IPS-NIHi11 (cell line): Measurements from ENCODE around the gene KDSR.

Experiments
- DNase-seq: peaks from one replicate; pipeline ENCODE4 v3.0.0; 2012; ENCODE audit warnings: mixed read lengths, low spot score

Gene KDSR, protein sequence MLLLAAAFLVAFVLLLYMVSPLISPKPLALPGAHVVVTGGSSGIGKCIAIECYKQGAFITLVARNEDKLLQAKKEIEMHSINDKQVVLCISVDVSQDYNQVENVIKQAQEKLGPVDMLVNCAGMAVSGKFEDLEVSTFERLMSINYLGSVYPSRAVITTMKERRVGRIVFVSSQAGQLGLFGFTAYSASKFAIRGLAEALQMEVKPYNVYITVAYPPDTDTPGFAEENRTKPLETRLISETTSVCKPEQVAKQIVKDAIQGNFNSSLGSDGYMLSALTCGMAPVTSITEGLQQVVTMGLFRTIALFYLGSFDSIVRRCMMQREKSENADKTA

DNA sequence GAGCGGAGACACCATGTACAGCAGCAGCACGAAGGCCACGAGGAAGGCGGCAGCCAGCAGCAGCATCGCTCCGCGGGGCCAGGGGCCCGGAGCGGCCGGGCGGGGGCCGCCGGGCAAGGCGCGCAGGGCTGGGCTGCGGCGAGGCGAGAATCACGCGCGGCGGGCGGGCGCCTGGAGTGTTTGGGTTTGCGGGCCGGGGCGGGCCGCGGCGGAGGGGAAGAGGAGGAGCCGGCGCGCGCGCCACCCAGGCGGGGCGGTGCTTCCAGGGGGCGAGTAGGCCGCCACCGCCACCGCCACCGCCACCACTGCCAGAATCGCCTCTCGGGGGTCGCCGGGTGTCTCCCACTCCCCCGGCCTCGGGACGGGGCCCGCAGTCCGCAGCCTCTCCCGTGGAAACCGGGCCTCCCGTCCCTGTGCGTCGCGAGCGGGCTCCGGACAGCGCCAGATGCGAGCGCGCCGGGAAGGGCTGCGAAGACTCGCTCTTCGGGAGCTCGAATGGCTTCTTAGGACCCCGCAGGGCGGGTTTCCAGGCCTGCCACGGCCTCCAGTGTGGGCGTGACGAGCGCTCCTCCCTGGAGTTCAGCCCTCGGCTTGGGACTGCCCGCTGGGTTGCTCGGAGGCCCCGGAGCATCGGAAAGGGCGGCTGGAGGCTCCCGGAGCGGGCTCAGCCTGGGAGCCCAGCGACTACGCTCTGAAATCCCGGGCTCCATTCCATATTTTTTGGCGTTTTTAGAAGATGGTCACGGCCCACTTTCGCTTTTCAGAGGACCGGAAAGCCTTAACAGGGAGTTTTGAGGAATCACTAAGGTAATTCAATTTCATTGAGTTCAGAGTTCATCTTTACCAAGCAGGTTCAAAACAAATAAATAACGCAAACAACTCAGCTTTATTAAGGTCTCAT is at the start of gene KDSR:
Gene KDSR (minus strand): TSS at position 154 of the 901 bp plus-strand sequence. CDS start 88 bp downstream, at position 66.
- DNase-seq = peak; percentile 94

DNA sequence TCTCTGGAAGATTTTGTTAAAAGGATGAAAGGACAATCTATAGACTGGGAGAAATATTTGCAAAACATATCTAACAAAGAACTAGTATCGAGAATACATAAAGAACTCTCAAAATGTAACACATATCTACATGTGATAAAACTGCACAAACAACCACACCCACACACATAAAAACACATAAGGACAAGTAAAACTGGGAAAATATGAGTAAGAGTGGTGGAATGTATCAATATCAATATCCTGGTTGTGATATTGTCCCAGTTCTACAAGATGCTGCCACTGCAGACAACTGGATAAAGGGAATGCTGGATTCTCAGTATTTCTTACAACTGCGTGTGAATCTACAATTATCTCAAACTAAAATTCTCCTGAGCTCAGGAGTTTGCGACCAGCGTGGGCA is 45.9 kb upstream of the KDSR start:
- no peak for DNase-seq

DNA sequence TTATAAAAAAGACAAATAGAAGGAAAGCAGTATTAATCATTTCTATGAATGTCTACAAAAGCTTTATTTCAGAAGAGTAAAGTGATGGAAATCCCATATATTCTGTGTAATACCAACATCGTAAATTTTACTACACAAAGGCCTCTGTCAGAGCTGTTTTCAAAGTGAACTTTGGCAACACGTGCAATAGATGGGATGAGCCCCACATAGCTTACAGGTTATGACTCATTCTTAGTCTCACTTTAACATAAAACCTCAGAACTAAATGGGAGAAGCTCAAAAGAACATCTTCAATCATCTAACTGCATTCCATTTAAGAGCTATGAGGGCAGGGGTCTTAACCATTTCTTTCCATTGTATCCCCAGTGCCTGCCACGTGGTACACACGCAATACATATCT is 43.8 kb upstream of the KDSR start:
- DNase-seq = no peak

DNA sequence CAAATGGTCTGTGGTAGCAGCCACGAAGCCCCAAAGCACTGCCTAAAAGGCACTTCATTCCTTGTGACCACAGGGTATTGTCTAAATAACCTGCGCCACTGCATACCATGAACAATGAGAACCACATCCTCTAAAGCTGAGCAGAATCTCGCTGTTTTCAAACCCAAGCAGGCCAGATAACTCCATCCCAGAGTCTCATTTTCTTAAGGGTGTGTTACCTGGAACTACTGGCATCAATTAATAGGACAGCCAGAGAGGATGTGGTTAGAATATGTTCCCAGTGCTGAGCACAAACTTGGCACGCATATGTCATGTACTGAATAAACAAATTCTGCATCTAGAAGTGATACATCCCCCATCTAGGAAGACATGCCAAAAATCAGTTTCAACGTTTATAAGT is 42.3 kb upstream of the KDSR start:
- no peak for DNase-seq

DNA sequence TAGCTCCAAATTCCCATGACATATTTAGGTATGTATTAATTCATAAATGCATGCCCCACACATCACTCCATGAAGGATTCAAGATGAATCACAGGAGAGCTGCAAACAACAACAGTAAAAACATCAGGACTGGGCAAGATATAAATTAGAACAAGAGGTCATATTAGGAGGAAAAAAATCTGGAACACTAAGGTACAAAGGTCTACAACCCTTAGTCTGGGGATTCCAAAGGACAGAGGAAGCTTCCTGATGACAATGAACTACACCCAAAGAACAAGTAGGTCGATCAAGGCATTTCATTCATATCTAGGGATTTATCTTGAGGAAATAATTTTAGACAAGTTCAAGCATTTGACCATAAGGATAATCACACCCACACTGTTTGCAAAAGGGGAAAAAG is 40.7 kb upstream of the KDSR start:
- DNase-seq = no peak

DNA sequence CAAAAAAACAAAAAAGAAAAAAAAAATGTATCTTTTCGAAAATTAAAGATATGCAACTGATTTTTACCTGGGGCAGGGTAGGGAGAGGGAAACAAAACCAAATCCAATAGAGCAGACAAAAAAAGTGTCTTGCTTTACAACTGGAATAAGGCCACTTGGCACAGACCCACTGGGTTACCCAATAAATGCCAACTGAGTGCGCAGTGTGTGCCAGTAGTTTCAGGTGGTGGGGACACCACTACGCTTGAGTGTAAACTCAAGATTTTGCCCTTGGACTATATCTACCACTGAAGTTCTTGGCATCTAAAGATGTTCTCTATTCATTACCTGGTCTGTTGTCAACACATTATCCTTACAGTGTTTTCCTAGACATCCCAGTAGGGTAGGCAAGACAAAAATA is 39.0 kb upstream of the KDSR start:
- DNase-seq = no peak

DNA sequence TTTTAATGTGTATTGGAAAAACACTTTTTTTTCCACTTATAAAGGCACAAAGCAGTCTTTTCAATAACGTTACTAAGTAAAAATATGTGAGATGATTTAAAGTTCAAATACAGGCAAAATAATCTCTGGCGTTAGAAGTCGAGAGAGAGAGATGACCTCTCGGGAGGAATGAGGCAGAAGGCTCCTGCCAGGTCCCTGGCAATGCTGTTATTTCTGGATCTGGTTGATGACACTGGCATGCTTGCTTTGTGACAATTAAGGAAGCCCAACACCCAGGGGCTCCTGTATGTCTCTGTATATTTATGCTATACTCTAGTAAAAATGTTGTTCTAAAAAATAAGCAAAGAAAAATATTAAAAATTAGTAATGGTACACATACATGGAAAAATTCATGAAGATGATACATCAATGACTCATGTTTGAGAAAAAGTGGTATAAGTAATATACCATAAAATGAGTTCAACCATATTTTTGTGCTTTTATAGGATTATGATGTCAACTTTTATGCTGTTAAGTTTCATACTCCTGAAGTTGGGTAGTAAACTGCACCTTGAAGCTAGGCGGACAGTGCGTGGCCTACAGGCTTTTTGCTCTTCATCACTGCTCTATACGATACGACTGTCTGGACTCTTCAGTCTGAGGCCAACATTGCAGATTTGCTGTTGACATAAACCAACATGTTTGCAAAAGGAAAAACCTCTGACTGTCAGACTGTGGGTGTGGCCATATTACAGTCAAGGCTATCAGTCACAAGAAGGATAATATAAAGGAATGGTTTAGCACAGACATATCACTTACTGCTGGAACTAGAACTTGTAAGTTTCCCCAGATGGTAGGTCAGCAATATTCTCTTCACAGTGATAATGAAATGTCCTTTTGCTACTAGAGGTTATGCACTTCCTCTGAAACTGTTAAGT is 35.5 kb upstream of the KDSR start:
- no peak for DNase-seq

DNA sequence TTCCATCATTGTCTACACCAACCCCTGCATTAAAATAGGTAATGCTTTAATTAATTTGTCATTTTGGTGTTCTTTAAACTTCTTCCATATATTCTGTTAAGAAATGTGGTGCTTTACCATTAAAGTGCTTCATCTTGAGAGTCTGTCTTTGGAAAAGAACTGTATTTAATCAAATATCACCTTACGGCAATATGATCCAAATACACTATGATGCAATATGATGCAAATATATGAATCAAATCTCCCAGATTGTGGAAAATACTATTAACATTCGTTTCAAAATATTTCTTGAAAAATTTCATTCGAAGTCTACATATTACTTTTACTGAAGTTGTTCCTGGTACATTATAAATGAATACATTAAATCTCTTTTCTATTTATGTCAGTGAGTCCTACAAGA is 32.3 kb upstream of the KDSR start:
- no peak for DNase-seq

DNA sequence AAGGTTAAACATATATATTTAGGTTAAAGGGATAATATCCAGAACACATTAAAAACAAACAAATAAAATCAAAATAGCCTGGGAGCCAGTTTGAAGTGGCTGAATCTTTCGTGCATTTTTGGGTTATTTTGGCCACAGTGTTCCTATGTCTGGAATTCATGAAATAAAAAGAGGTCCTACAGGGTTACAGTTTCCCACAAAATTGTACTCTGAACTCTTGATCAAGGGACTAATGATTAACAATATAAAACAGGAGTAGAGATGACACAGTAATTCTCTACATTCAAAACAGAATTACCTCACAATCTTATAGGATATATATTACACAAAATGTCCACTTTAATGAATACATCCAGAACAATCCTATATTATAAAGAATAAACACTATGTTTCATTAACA is 30.3 kb upstream of the KDSR start:
- no peak for DNase-seq

DNA sequence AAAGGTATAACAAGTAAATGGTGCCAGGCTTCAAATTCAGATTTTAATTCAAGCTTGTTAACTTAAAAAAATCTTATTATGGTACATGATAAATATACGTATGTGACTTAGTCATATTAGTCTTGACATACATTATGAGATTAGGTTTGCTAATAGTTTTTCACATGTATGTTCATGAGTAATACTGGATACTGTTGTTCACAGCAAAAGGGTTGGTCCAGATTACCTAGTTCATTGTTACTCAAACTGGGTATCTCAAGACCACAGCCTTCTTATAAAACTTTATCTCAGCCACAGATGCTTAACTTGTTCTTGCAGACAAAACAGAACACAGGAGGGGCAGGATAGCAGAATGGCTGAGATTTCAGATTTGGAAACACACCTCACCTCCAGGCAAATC is 28.5 kb upstream of the KDSR start:
- DNase-seq = no peak

DNA sequence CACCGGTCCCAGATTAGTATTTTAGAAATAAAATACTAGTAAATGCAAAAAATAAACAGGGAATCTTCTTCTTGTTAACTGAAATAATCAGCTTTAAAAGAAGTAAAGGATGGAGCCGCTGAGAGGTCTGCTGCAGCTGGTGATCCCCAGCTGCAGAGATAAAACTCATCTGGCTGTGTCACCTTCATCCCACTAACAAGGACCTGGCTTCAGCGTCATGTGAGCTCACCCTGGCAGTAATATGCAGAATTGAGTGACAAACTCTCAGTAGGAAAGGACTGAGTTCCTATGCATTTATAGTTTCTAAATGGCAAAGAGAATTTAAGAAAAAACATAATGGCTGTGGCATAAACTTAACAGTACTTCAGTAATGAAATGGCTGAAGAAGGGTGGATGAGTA is 27.9 kb upstream of the KDSR start:
- DNase-seq = no peak

DNA sequence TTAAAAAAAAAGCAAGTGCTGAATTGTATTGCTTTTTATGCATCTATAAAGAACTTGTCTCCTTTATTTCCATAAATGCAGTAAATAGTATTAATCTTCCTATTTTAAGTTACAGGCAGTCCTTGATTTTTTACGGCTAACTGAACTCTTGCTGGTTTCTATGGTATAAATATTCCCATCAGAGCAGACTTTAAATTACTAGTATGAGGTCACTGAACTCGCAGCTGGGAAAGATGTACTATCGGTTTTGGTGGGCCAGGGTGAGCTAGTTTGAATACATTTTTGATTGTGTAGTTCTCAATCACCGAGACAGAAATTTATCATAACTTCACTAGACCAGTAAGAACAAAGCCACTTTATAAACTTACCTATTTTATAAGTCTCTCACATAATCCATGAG is 20.9 kb upstream of the KDSR start:
- DNase-seq = no peak

DNA sequence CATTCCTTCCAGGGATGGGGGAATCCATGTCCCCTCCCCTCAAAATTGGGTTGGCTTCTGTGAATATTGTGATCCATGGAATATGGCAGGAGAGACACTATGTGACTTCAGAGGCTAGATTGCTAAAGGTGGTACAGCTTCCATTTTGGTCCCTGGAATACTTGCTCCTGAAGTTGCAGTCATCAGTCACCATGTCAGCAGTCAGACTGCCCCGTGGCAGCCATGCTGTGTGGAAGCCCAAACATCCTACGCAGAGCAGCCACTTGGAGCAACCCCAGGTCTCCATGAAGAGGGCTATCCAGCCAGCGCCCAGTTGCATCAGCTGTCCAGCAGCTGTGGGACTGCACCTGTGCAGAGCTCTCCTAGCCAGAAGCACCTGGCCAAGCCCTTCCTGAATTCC is 15.8 kb upstream of the KDSR start:
- no peak for DNase-seq

DNA sequence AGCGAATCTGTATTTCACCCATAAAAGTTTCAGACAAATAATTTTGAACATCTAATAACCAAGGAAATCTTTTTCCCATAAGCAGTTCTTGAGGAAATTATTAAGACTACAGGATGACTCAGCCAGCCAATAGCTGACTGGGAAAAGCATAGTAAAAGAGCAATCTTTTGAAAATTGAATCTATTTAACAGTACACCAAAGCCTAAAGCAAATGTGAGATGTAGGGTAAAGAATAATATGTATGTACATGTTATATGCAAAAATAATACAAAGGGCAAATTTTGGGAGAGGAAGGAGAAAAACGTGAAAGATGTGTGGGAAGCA is 12.6 kb upstream of the KDSR start:
- no peak for DNase-seq

DNA sequence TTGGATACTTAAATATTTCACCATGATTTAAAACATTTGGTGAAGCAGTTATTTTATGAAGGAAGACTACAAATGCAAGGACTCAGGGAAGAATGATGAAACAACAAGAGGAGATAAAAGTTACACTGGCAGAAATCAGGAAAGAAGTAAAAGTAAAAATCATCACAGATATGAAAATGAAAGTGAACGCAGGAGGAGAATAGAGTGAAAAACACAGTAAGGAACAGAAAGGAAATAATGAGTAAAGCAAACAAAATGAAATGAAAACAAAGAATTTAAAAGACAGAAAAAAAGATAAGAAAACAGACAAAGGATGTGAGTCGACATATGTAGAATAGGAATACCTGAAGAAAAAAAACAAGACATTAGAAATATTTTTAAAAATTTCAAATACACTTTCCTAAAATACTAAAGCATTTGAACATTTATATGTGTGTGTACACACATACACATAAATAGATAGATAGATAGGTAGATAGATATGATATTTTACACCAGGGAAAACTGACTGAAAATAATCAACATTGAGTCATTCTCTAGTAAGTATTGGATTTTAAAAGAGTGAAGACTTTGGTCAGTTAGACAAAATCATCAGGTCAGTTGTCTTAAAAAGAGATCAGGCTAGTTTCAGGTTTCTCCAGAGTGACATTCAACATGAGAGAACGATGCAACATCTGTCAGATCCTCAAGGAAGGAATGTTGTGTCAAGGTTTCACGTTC is 12.1 kb upstream of the KDSR start:
- no peak for DNase-seq

DNA sequence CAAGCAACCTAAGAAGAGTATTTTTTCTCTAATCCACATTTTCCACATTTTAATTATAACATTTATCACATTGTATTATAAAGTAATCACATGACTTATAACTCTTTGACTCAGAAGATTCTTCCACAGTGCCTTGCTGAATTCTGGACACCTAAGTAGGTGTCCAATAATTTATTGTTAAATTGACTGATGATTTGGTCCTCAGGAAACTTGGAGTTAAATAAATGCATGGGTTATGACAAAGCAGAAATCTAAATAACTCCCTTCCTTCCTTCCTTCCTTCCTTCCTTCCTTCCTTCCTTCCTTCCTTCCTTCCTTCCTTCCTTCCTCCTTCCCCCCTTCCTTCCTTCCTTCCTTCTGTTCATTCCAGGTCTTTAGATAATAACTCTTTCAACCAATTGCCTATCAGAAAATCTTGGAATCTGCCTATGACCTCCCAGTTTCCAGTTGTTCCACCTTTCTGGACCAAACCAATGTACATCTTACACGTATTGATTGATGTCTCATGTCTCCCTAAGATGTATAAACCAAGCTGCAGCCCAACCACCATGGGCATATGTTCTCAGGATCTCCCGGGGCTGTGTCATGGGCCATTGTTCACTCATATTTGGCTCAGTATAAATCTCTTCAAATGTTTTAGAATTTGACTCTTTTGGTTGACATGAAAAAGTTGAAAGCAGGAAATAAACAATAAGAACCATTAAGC is 10.4 kb upstream of the KDSR start:
- no peak for DNase-seq

DNA sequence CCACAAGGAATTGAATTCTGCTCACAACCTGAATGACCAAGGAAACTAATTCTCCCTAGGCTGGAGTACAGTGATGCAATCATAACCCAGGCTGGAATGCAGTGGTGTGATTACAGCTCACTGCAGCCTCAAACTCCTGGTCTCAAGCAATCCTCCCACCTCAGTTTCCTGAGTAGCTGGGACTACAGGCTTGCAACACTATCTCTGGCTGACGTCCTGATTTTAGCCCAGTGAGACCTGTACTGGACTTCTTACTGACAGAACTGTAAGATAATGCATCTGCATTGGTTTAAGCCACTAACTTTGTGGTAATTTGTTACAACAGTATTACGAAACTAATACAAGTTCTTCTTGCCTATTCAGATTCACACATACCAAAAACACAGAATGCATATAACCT is 9.5 kb upstream of the KDSR start:
- no peak for DNase-seq

DNA sequence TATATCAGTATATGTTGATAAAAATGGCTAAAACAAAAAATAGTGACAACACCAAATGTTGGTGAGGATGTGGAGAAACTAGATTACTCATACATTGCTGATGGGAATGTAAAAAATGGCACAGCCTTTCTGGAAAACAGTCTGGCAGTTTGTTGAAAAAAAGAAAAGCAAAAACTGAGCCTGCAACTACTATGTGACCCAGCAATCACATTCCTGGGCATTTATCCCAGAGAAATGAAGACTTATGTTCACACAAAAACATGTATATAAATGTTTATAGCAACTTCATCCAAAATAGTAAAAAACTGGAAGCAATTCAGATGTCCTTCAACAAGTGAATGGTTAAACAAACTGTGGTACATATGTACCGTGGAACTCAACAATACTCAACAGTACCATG is 7.5 kb upstream of the KDSR start:
- no peak for DNase-seq

DNA sequence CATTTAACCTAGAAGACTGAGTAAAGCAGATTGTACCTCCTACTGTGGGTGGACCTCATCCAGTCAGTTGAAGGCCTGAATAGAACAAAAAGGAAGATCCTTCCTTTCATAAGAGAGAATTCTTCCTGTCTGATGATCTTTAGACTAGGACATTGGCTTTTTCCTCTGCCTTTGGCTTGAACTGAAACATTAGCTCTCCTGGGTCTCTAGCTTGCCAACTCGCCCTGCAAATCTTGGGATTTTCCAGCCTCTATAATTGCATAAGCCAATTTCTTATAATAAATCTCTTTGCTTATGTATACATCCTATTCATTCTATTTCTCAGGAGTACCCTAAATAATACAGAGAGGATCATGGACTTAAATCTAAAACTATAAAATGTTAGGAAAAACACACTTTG is 6.2 kb upstream of the KDSR start:
- no peak for DNase-seq

DNA sequence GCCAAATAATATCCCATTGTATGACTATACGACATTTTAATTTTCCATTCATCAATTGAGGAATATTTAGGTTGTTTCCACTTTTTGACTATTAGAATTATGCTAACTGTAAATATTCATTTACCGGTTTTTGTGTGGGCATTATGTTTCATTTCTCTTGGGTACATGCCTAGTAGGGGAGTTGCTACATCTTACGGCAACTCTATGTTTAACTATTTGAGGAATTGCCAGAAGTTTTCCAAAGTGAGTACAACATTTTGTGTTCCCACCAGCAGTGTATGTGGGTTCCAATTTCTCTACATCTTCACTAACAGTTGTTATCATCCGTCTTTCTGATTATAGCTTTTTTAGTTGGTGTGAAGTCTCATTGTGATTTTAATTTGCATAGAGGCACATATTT is 1.6 kb upstream of the KDSR start:
- no peak for DNase-seq
